HepG2 (cell line): ENCODE data around the gene KCNT2. TPM values are rescaled to one million over a fixed set of nuclear protein-coding genes. Genes with fewer than 3 reads are reported as not detected.

Experiments used
- ATAC-seq: fragments of 200-7000 bp; cut with Tn5 transposase; 3 replicates; pipeline ENCODE4 v1.9.1; 2020; ENCODE audit warnings: mild to moderate bottlenecking, moderate library complexity
- BruUV-seq: library from RNA; stranded (reverse); fragments of 400-500 nt; replicated peaks from 2 replicates; lab custom pipeline; 2021; lab: Mats Ljungman, UMichigan
- CTCF ChIA-PET: fragments of 300-600 bp; formaldehyde crosslinking; extraction: SDS; loops from one replicate; lab custom pipeline; 2021; ENCODE audit warnings: low total read pairs, inconsistent platforms, low intra/inter-chr PET ratio; lab: Yijun Ruan, JAX
- POLR2A ChIA-PET: fragments of 350-600 bp; sonication (Branson Sonifier 250); formaldehyde crosslinking; loops from one replicate; lab custom pipeline; 2020; ENCODE audit warnings: antibody characterized with exemption, inconsistent platforms; lab: Yijun Ruan, JAX
- DNase-seq: peaks from one replicate; pipeline ENCODE4 v3.0.0-alpha.2; 2015; ENCODE audit warnings: low spot score
- FAIRE-seq: peaks from 3 replicates; lab custom pipeline; 2011; peaks lifted over from hg19 to GRCh38; lab: Jason Lieb, UNC
- H2AFZ ChIP-seq: one replicate; pipeline ENCODE4 v1.6.1; 2011; ENCODE audit warnings: low read length, inconsistent platforms
- H3K27ac ChIP-seq: fragments of 300-600 bp; 3 replicates; pipeline ENCODE4 v1.8.0; 2011; ENCODE audit warnings: mixed run types, mild to moderate bottlenecking, mixed read lengths, low read length, inconsistent platforms; ENCODE audit not compliant: insufficient read depth; ENCODE audit errors: extremely low read length
- H3K27me3 ChIP-seq, 2 experiments: fragments of 200-600 bp in 1 of 2; 2 replicates in 1 of 2; 3 replicates in 1 of 2; pipeline versions ENCODE4 v1.6.0 to v1.8.0; 2011; ENCODE audit warnings: low read length in 2 of 2, mild to moderate bottlenecking in 2 of 2, moderate library complexity in 2 of 2, inconsistent platforms in 1 of 2; ENCODE audit not compliant: insufficient read depth in 2 of 2, control insufficient read depth in 1 of 2
- H3K36me3 ChIP-seq, 2 experiments: fragments of 200-600 bp in 1 of 2; replicated peaks in 1 of 2; 2 replicates in 1 of 2; 3 replicates in 1 of 2; pipeline versions ENCODE4 v1.5.1 to v1.8.0; 2011; ENCODE audit warnings: low read length in 2 of 2, inconsistent platforms in 1 of 2; ENCODE audit not compliant: insufficient read depth in 2 of 2, control insufficient read depth in 1 of 2
- H3K4me1 ChIP-seq: 2 replicates; pipeline ENCODE4 v1.5.1; 2012; ENCODE audit warnings: low read length, inconsistent platforms; ENCODE audit not compliant: insufficient read depth
- H3K4me2 ChIP-seq: 2 replicates; pipeline ENCODE4 v1.6.0; 2011; ENCODE audit warnings: low read depth, low read length, inconsistent platforms
- H3K4me3 ChIP-seq, 3 experiments: fragments of 200-600 bp in 1 of 3; sonication (generic), shearing (Covaris generic) in 1 of 3; replicated peaks in 1 of 3; 2 replicates each; pipeline ENCODE4 v1.5.1; 2011 to 2016; ENCODE audit warnings: low read length in 3 of 3, inconsistent platforms in 2 of 3, low read depth in 2 of 3, mild to moderate bottlenecking in 2 of 3, control low read depth in 1 of 3, mixed read lengths in 1 of 3; ENCODE audit not compliant: insufficient read depth in 1 of 3
- H3K79me2 ChIP-seq: one replicate; pipeline ENCODE4 v1.6.1; 2011; ENCODE audit warnings: low read length, inconsistent platforms; ENCODE audit not compliant: insufficient read depth
- H3K9ac ChIP-seq: 2 replicates; pipeline ENCODE4 v1.6.0; 2011; ENCODE audit warnings: mild to moderate bottlenecking, low read depth, low read length, inconsistent platforms; ENCODE audit not compliant: insufficient read depth
- H3K9me3 ChIP-seq: 2 replicates; pipeline ENCODE4 v1.5.1; 2012; ENCODE audit warnings: mild to moderate bottlenecking, low read length
- H4K20me1 ChIP-seq: 2 replicates; pipeline ENCODE4 v1.6.0; 2011; ENCODE audit warnings: inconsistent platforms, mild to moderate bottlenecking, low read length, moderate library complexity; ENCODE audit not compliant: insufficient read depth
- GZF1 ChIP-seq: sonication (generic); formaldehyde crosslinking; IDR thresholded peaks from 2 replicates; pipeline ENCODE4 v1.5.1; 2020; ENCODE audit warnings: mild to moderate bottlenecking, missing genetic modification reagents
- JARID2 ChIP-seq: sonication (generic); formaldehyde crosslinking; IDR thresholded peaks from 2 replicates; pipeline ENCODE4 v1.8.1; 2023; ENCODE audit warnings: missing genetic modification reagents, inconsistent platforms; ENCODE audit not compliant: insufficient replicate concordance
- PCBP2 ChIP-seq: fragments of 200-400 bp; formaldehyde crosslinking; optimal IDR thresholded peaks from 2 replicates; pipeline ENCODE3; 2018; ENCODE audit warnings: low read length, low read depth; ENCODE audit not compliant: poor library complexity, severe bottlenecking
- XBP1 ChIP-seq: sonication (generic); formaldehyde crosslinking; IDR thresholded peaks from 2 replicates; pipeline ENCODE4 v1.5.0; 2020; ENCODE audit warnings: missing genetic modification reagents
- ZBTB20 ChIP-seq: sonication (generic); formaldehyde crosslinking; IDR thresholded peaks from 2 replicates; pipeline ENCODE4 v1.8.1; 2023; ENCODE audit warnings: missing genetic modification reagents, low read depth, mild to moderate bottlenecking, borderline replicate concordance
- ZNF235 ChIP-seq: sonication (generic); formaldehyde crosslinking; IDR thresholded peaks from 2 replicates; pipeline ENCODE4 v1.8.1; 2023; ENCODE audit warnings: mild to moderate bottlenecking, missing genetic modification reagents, borderline replicate concordance
- ZNF552 ChIP-seq: sonication (generic); formaldehyde crosslinking; IDR thresholded peaks from 2 replicates; pipeline ENCODE4 v1.9.0; 2022; ENCODE audit warnings: missing genetic modification reagents, mild to moderate bottlenecking, borderline replicate concordance
- WGBS: methylation state at CpG from one replicate; pipeline ENCODE4 v1.1.6; 2017; ENCODE audit warnings: low lambda C conversion rate; 5-methylcytosine and 5-hydroxymethylcytosine counted together
- in situ Hi-C: cut with HindIII; loops from 2 replicates; pipeline ENCODE4 v1.10.0; 2017; ENCODE audit warnings: low pct_unique_long_range_greater_than_20kb; ENCODE audit not compliant: extremely low pct_ligation_motif_present
- intact Hi-C: fragments of 100-400 bp; cut with micrococcal nuclease; formaldehyde crosslinking; loops from one replicate; pipeline ENCODE4 v1.10.0; 2022; ENCODE audit not compliant: unreplicated experiment
- polyA plus RNA-seq, 8 experiments: library from polyadenylated mRNA; depleted of rRNA in 3 of 8; stranded (reverse) in 7 of 8; unstranded in 1 of 8; fragments of >200 nt; fragmentation: Illumina TruSeq in 4 of 8; extraction: Trizol in 4 of 8; gene quantifications; 2 replicates each; pipeline versions ENCODE4 v1.2.1 to v1.2.3, GENCODE V29; 2011 to 2016; ENCODE audit warnings: low read depth in 4 of 8, missing spikeins in 1 of 8, mixed read lengths in 1 of 8; ENCODE audit not compliant: insufficient read depth in 1 of 8
- total RNA-seq, 5 experiments: library from RNA; depleted of rRNA; stranded (reverse); fragments of >200 nt; fragmentation: Illumina TruSeq; extraction: Trizol; gene quantifications; 2 replicates each; pipeline ENCODE4 v1.2.3, GENCODE V29; 2016; ENCODE audit warnings: low read depth in 1 of 5
- TF ChIP-seq, protein P1 (sequence below): sonication (generic); formaldehyde crosslinking; IDR thresholded peaks from 2 replicates; pipeline ENCODE4 v1.5.1; 2020; ENCODE audit warnings: mild to moderate bottlenecking, missing genetic modification reagents, moderate library complexity
- TF ChIP-seq, protein P2 (sequence below): IDR thresholded peaks from 2 replicates; pipeline ENCODE4 v1.6.1; 2016; ENCODE audit warnings: control low read depth
- TF ChIP-seq, protein P3 (sequence below): sonication (generic); formaldehyde crosslinking; IDR thresholded peaks from 2 replicates; pipeline ENCODE4 v1.9.0; 2022; ENCODE audit warnings: low read depth, missing genetic modification reagents
- TF ChIP-seq, protein P4 (sequence below): IDR thresholded peaks from 2 replicates; pipeline ENCODE4 v1.6.1; 2016; ENCODE audit warnings: low read depth, borderline replicate concordance
- TF ChIP-seq, protein P5 (sequence below): sonication (generic); formaldehyde crosslinking; IDR thresholded peaks from 2 replicates; pipeline ENCODE4 v1.5.1; 2020; ENCODE audit warnings: missing genetic modification reagents, mild to moderate bottlenecking, borderline replicate concordance
- TF ChIP-seq, protein P6 (sequence below): IDR thresholded peaks from 2 replicates; pipeline ENCODE4 v1.6.1; 2012; ENCODE audit warnings: inconsistent platforms

The KCNT2 gene
- total and polyA plus RNA-seq, 2 of the 13 experiments (the other 11 are each of a cell fraction or from before 2014, with no cell fraction given), result not detected

DNA sequence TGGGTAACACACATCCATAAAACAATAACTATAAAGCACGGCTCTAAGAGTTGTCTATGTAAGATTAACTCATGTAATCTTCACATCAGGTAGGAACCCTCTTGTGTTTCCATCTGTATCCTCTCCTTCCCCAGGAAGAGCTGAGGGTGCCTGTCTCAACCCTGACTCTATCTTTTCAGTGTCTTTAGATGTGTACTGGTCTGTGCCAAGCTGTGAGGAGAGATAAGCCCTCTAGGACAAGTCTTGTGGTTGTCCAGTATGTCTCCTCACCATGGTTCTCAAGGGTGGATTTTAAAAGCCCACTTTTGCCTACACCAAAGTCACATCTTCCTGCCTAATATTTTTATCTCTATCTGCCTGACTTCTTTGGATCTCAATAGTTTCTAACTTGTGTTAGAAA lies 300.1 kb downstream of the KCNT2 start (continued):
- TF ChIP-seq, protein P1, sequence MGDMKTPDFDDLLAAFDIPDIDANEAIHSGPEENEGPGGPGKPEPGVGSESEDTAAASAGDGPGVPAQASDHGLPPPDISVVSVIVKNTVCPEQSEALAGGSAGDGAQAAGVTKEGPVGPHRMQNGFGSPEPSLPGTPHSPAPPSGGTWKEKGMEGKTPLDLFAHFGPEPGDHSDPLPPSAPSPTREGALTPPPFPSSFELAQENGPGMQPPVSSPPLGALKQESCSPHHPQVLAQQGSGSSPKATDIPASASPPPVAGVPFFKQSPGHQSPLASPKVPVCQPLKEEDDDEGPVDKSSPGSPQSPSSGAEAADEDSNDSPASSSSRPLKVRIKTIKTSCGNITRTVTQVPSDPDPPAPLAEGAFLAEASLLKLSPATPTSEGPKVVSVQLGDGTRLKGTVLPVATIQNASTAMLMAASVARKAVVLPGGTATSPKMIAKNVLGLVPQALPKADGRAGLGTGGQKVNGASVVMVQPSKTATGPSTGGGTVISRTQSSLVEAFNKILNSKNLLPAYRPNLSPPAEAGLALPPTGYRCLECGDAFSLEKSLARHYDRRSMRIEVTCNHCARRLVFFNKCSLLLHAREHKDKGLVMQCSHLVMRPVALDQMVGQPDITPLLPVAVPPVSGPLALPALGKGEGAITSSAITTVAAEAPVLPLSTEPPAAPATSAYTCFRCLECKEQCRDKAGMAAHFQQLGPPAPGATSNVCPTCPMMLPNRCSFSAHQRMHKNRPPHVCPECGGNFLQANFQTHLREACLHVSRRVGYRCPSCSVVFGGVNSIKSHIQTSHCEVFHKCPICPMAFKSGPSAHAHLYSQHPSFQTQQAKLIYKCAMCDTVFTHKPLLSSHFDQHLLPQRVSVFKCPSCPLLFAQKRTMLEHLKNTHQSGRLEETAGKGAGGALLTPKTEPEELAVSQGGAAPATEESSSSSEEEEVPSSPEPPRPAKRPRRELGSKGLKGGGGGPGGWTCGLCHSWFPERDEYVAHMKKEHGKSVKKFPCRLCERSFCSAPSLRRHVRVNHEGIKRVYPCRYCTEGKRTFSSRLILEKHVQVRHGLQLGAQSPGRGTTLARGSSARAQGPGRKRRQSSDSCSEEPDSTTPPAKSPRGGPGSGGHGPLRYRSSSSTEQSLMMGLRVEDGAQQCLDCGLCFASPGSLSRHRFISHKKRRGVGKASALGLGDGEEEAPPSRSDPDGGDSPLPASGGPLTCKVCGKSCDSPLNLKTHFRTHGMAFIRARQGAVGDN, result no peak
- no peak for TF ChIP-seq GZF1 (CRISPR knock-in tag)
- TF ChIP-seq ZBTB20, result no peak
- TF ChIP-seq, all 625 proteins: peak for 0

DNA sequence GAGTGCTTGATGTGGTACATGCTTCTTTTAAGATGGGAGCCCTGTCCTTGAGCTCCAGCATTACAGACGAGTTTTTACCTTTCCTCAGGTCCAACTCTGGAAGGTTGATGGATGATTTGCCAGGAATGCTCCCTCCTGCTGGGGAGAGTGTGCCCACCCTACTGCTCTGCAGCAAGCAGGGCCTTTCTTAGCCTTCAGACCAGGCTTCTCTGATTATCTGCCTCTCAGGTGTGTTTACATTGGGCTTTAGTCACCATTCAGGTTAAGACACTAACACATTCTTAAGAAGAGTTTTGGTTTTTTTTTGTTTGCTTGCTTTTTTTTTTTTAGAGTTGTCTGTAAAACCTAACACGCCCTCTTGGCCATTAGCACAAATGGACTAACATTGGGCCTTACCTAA lies 301.8 kb downstream of the KCNT2 start:
- Histone ChIP-seq H2AFZ (no peak overlapping the region), H4K20me1 (no peaks in the 10 kb centered on the region), H3K27me3 (no peaks in the 10 kb centered on the region), H3K36me3 (no peaks in the 10 kb centered on the region), H3K27ac (no peak overlapping the region), H3K9ac (no peak overlapping the region), H3K4me2 (no peak overlapping the region), H3K79me2 (no peaks in the 10 kb centered on the region), H3K4me3 (no peak overlapping the region), H3K9me3 (no peaks in the 10 kb centered on the region), H3K4me1 (no peaks in the 10 kb centered on the region)
- no peak for DNase-seq
- POLR2A ChIA-PET, result no interaction called here
- intact Hi-C loops (no loop called here), in situ Hi-C loops (loop anchor here (25.0 kb wide), 1 partner anchor 169 kb away; no protein-coding TSS in a partner anchor)
- BruUV-seq, result no TSS peak
- CTCF ChIA-PET, result no interaction called here
- FAIRE-seq, result no peak
- WGBS, result 4% methylated on average over 2 of the region's 2 CpGs
- ATAC-seq, result no peak
- TF ChIP-seq JARID2 (CRISPR knock-in tag), result no peak
- TF ChIP-seq, protein P2, sequence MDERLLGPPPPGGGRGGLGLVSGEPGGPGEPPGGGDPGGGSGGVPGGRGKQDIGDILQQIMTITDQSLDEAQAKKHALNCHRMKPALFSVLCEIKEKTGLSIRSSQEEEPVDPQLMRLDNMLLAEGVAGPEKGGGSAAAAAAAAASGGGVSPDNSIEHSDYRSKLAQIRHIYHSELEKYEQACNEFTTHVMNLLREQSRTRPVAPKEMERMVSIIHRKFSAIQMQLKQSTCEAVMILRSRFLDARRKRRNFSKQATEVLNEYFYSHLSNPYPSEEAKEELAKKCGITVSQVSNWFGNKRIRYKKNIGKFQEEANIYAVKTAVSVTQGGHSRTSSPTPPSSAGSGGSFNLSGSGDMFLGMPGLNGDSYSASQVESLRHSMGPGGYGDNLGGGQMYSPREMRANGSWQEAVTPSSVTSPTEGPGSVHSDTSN (CRISPR knock-in tag), result no peak
- no peak for TF ChIP-seq XBP1 (CRISPR knock-in tag)
- no peak for TF ChIP-seq PCBP2
- TF ChIP-seq, protein P3, sequence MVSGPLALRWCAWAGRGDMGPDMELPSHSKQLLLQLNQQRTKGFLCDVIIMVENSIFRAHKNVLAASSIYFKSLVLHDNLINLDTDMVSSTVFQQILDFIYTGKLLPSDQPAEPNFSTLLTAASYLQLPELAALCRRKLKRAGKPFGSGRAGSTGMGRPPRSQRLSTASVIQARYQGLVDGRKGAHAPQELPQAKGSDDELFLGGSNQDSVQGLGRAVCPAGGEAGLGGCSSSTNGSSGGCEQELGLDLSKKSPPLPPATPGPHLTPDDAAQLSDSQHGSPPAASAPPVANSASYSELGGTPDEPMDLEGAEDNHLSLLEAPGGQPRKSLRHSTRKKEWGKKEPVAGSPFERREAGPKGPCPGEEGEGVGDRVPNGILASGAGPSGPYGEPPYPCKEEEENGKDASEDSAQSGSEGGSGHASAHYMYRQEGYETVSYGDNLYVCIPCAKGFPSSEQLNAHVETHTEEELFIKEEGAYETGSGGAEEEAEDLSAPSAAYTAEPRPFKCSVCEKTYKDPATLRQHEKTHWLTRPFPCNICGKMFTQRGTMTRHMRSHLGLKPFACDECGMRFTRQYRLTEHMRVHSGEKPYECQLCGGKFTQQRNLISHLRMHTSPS (CRISPR knock-in tag), result no peak
- TF ChIP-seq, protein P4, sequence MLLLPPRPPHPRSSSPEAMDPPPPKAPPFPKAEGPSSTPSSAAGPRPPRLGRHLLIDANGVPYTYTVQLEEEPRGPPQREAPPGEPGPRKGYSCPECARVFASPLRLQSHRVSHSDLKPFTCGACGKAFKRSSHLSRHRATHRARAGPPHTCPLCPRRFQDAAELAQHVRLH (CRISPR knock-in tag), result no peak
- TF ChIP-seq, protein P5, sequence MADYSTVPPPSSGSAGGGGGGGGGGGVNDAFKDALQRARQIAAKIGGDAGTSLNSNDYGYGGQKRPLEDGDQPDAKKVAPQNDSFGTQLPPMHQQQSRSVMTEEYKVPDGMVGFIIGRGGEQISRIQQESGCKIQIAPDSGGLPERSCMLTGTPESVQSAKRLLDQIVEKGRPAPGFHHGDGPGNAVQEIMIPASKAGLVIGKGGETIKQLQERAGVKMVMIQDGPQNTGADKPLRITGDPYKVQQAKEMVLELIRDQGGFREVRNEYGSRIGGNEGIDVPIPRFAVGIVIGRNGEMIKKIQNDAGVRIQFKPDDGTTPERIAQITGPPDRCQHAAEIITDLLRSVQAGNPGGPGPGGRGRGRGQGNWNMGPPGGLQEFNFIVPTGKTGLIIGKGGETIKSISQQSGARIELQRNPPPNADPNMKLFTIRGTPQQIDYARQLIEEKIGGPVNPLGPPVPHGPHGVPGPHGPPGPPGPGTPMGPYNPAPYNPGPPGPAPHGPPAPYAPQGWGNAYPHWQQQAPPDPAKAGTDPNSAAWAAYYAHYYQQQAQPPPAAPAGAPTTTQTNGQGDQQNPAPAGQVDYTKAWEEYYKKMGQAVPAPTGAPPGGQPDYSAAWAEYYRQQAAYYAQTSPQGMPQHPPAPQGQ (CRISPR knock-in tag), result no peak
- TF ChIP-seq, protein P6, sequence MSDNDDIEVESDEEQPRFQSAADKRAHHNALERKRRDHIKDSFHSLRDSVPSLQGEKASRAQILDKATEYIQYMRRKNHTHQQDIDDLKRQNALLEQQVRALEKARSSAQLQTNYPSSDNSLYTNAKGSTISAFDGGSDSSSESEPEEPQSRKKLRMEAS, result no peak
- no peak for TF ChIP-seq ZNF235 (CRISPR knock-in tag)
- TF ChIP-seq ZNF552, result no peak
